ENCODE data around the gene INPP5E.

INPP5E gene

DNA sequence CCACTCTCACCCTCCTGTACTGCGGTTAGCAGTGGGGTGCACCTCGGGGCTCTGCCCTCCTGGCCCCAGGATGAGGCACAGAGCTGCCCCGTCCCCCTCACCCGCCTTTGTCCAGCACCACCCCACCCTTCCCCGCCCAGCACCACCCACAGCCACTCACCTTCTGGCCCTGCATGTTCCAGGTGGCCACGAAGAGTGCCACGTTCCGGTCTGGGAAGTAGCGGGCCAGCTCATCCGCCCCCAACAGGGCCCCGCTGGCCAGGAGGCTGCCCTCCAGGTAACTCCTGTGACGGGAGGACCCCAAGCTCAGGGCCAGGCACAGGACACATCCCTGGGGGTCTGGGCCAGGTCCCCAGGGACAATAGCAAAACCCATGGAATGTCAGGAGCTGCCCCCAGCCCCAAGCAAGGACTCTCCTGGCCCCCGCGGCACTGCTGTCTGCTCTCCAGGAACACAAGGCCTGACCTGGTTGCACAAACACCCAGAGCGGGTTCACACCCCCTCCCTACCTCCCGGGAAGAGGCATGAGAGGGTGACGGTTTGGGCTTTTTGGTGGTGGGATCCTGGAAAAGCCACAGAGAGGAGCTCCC lies 5.0 kb downstream of the INPP5E start:
- in situ Hi-C loops (cut with MboI; ENCODE audit: low sequenced_read_pairs, unreplicated experiment), result no loop called here
- no peak for DNase-seq (ENCODE audit: low spot score)
- TF ChIP-seq, protein P1, sequence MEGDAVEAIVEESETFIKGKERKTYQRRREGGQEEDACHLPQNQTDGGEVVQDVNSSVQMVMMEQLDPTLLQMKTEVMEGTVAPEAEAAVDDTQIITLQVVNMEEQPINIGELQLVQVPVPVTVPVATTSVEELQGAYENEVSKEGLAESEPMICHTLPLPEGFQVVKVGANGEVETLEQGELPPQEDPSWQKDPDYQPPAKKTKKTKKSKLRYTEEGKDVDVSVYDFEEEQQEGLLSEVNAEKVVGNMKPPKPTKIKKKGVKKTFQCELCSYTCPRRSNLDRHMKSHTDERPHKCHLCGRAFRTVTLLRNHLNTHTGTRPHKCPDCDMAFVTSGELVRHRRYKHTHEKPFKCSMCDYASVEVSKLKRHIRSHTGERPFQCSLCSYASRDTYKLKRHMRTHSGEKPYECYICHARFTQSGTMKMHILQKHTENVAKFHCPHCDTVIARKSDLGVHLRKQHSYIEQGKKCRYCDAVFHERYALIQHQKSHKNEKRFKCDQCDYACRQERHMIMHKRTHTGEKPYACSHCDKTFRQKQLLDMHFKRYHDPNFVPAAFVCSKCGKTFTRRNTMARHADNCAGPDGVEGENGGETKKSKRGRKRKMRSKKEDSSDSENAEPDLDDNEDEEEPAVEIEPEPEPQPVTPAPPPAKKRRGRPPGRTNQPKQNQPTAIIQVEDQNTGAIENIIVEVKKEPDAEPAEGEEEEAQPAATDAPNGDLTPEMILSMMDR (IDR thresholded peaks at IDR 0.05; ENCODE audit: borderline replicate concordance, control extremely low read depth, extremely low read depth, insufficient read depth, missing control alignments), result no peak

DNA sequence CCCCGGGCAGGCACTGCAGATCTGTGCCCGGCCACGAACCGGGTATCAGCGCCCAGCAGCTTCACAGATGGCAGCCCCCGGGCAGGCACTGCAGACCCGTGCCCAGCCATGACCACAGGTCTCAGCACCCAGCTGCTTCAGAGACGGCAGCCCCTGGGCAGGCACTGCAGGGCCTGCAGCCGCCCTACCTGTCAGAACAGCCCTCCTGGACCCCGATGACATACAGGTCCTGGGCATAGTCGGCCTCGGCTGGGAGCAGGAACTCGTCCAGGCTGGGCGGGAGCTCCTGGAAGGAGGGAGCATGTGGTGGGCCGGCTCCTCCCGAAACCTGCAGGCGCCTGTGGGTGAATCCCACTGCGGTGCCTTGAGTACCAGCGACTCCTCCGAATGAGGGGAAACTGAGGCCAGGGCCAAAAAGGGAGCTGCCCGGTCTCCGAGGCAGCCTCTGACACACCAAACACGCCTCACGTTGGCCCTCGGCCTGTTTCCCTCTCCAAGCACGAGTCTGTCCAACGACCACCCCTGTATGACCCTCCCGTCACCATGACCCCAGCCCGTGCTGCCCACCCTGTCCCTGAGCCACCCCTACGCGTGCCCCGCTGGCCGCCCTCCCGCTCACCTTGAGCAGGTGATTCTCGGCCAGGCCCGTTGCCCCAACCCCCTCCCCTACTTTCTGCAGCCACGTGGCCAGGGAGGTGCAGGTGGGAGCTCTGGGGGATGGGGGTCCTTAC lies 5.6 kb downstream of the INPP5E start:
- TF ChIP-seq, protein P1 (IDR thresholded peaks at IDR 0.05; ENCODE audit: borderline replicate concordance, control extremely low read depth, extremely low read depth, insufficient read depth, missing control alignments), result no peak
- in situ Hi-C loops (cut with MboI; ENCODE audit: low sequenced_read_pairs, unreplicated experiment), result no loop called here
- DNase-seq (ENCODE audit: low spot score), result no peak

DNA sequence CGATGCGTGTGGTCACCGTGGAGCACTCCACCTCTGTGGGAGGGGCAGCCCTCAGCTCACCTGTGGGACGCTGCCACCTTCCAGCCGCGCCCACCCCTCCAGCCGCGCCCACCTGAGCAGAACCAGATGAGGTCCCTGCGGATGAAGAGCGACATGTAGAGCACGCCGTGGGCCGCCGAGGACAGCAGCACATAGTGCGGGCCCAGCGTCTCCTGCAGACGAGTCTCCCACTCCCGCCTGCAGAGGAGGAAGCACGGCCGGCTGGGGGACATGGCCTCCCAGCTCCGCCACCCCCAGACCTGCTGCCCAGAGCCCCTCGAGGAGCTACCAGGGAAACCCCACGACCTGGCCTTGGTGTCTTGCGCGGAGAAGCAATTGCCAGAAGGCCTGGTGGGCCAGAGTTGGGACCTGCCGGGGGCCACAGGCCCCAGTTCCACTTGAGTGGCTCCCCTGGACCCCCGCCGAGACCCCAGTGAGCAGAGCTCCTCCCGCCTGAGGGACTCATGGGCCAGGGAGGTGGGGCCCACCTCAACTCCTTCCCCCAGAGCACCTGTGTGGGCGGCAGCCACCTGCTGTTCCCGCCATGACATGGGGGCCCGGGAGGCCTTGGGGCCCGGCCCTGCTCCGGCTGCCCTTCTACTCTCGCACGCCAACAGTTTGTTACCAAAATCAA lies 6.5 kb downstream of the INPP5E start:
- TF ChIP-seq, protein P1 (IDR thresholded peaks at IDR 0.05; ENCODE audit: borderline replicate concordance, control extremely low read depth, extremely low read depth, insufficient read depth, missing control alignments), result no peak
- DNase-seq (ENCODE audit: low spot score), result no peak
- in situ Hi-C loops (cut with MboI; ENCODE audit: low sequenced_read_pairs, unreplicated experiment), result no loop called here

DNA sequence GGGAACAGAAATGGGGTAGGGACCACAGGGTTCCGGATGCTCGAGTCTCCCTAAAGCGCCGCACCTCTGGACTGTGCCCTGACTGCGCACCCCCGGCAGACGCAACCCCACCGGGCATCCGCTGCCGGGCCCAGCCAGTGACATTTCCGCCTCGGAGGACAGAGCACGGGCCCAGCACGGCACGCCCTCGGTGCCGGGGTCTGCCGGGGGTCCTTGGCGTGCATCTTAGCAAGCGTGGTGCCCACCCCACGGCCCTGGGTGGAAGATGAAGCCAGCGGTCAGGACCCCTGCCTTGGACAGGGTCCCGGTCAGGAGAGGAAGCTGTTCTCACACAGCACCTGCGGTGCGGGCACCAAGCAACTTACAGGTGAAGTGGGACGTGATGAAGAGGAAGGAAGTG lies 7.1 kb downstream of the INPP5E start:
- no peak for DNase-seq (ENCODE audit: low spot score)
- in situ Hi-C loops (cut with MboI; ENCODE audit: low sequenced_read_pairs, unreplicated experiment), result no loop called here
- TF ChIP-seq, protein P1 (IDR thresholded peaks at IDR 0.05; ENCODE audit: borderline replicate concordance, control extremely low read depth, extremely low read depth, insufficient read depth, missing control alignments), result no peak

DNA sequence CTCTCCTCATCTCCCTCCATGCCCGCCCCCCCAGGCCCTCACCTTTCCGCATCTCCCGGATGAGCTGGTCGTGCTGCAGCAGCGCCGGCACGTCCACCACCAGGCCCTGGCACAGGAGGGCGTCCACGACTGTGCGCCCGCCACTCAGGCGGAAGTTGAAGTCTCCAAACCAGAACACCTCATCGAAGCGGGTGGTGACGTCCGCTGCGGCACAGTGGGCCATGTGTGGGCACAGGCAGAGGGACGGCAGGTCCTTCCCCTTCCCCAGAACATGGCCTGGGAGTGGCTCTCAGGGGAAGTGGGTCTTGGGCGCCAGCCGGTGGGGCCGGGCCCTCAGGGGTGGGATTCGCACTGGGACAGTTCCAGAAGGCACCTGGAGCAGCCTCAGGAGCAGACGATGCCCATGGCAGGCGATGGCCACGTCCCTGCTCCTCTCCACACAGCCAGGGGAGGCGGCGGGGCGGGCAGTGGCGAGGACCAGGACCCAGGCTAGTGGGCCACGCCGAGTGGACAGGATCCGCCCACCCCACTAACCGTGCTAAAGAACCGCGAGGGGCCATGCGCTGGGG lies 7.8 kb downstream of the INPP5E start:
- DNase-seq (ENCODE audit: low spot score), result no peak
- TF ChIP-seq, protein P1 (IDR thresholded peaks at IDR 0.05; ENCODE audit: borderline replicate concordance, control extremely low read depth, extremely low read depth, insufficient read depth, missing control alignments), result no peak
- in situ Hi-C loops (cut with MboI; ENCODE audit: low sequenced_read_pairs, unreplicated experiment), result no loop called here

DNA sequence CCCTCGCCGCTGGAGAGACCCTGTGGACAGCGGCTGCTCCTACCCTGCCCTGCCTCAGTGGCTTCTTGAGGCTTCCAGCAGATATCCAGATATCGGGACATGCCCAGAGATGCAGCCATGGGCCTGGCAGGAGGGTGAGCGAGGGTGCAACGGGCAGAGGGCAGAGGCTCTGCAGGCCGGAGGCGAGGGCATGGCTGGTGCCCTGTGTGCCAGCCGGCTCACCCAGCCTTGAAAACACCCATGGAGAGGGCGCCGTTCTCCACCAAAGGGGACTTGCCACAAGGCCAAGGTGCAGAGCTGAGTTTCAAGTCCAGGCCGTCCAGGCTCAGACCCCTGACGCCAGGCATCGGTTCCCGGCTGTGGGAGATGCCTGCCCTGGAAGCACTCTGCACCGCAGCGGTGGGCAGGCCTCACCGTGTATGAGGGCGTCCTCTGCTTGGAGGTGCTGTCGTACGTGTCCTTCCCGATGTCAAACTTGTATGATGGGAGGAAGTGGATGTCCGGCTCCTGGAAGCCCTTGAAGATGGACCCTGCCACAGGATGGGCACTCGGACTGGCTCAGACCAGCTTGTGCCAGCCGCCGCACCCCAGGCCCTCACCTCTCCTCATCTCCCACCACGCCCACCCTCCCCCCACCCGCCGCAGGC lies 8.9 kb downstream of the INPP5E start:
- no peak for DNase-seq (ENCODE audit: low spot score)
- in situ Hi-C loops (cut with MboI; ENCODE audit: low sequenced_read_pairs, unreplicated experiment), result no loop called here
- TF ChIP-seq, protein P1 (IDR thresholded peaks at IDR 0.05; ENCODE audit: borderline replicate concordance, control extremely low read depth, extremely low read depth, insufficient read depth, missing control alignments), result no peak
